Activated CD8-positive, alpha-beta memory T cell treated with anti-CD3 and anti-CD28 coated beads, Interleukin-2, amount 50 U/mL, for 24 hours (primary cell): Measurements from ENCODE around the gene STEAP3.

Experiments
- DNase-seq: peaks from one replicate; pipeline ENCODE4 v3.0.0-alpha.2; 2020; ENCODE audit errors: extremely low read depth

The STEAP3 gene

DNA sequence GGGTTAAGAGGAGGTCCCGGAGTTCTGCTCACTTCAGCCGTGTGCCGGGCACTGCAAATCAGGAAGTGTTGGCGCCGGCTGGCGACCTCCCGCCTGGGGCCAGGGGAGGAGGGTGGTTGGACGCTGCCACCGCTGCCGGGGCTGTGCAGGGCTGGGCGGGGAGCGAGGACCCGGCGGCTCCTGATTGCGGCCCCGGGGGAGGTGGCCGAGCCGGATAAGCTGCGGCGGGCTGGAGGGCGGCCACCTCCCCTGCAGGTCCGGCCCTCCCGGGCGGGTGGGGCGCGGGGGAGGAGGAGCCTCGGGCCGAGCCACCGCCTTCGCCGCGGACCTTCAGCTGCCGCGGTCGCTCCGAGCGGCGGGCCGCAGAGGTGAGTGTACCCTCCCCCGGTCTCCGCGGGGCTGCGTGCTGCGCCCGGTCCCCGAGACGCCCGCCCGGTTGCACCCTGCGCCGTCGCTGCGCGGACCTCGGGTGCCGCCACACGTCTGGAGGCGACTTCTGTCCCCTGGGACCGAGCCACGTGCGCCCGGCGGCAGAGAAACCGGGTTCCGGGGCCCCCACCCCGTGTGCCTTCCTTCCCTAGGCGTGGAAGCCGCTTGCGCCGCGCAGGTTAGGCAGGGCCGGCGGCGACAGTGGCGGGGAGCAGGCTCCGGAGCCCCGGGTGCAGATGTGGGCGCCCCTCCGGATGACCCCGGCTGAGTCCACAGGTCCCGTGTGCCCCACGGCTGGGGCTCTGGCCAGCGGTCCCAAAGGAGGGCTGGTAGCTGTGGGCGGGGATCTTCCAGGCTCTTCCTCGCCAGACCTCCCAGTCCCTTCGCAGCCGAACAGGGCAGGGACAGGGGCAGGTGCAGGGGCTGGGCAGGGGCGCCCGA is at the start of gene STEAP3:
Gene STEAP3, plus strand, starts transcription at position 314 of the 870 bp plus-strand sequence. CDS start 7,179 bp downstream, outside the sequence.
- no peak for DNase-seq

DNA sequence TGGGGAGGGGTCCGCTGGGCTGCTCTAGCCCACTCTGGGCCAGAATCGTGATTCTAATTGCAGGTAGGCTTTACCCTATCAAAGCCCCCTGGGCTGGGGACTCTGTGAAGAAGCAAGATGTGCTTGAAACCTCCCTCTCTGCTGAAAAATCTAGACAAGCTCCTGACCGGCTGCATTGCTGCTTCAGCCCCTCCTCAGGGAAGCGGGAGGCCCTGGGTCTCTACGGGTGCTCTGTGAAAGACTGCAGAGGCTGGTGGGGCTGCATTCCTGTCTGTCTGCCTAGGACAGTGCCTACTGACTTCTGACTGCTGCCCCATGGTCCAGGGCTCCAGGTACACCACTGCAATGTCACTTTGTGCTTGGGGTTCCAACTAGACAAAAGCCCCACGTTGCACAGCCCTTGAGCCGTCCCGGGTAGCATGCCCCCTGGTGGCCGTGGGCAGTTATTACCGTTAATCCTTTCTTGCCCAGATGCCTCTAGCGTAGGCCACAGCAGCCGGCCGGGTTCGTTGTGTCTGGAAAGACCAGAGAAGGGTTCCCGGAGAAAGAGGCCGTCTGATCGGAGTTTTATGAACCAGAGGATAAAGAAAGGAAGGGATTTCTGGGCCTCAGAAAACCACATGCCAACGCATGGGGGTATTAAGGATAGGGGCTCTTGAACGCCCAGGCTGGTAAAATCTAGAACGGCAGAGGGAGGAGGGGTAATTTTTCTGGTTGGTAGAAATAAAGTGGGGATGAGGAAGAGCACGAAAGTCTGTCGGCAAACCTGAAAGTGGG is 49.2 kb upstream of the STEAP3 start:
- peak; percentile 5 for DNase-seq

GRCh38 chr2:119174993-119175347 is 48.7 kb upstream of the STEAP3 start:
- no peak for DNase-seq

GRCh38 chr2:119175517-119175916 is 48.1 kb upstream of the STEAP3 start:
- DNase-seq = no peak

DNA sequence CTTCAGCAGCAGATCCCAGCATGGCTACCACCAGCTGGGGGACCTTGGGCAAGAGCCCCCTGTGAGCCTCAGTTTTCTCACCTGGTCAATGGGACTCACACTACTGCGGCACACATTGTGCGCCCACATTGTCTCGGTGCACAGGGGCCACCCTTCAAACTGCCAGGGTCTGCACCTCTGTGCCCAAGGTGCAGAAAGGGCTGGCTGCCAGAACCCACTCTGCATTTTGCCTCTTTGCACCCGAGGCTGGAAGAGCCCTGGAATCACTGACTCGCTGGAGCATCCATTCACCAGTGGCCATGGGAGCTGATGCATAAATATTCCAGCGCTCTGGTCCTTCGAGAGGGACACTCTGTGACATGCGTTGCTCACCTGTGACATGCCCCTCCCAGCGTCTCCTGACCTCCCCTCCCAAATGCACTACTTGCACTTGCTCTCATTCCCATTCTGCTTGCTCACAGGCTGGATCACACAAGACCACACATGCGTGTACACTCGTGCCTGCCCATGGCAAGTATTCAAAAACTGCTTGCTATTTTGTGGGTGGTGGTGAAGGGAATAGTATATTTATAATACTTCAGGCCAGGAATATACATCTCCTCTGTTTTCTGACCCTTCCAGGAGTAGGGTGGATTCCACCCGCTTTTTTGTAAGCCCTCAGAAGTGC is 46.3 kb upstream of the STEAP3 start:
- no peak for DNase-seq

- DNase-seq = no peak
These were observed 45.8 kb upstream of the STEAP3 start for GRCh38 chr2:119177838-119178190.

GRCh38 chr2:119178776-119179175 is 44.9 kb upstream of the STEAP3 start:
- DNase-seq = no peak

DNA sequence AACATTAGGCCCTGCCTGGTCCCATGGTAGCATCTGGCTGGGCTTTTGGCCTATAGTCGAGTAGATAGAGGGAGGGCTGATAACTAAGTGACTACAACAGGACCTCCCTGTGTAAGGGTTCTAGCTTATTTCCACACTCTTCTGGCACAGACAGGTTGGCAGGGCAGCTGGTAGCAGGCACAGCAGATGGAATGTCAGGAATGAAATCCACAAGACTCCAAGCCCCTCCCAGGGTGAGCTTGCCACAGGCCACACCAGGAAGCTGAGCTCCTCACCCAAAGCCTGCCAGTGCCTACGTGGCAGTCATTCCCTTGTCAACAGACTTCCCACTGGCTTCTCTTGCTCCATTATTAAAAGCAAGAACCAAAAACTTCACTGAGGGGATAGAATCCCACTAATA is 44.4 kb upstream of the STEAP3 start:
- DNase-seq = no peak

DNA sequence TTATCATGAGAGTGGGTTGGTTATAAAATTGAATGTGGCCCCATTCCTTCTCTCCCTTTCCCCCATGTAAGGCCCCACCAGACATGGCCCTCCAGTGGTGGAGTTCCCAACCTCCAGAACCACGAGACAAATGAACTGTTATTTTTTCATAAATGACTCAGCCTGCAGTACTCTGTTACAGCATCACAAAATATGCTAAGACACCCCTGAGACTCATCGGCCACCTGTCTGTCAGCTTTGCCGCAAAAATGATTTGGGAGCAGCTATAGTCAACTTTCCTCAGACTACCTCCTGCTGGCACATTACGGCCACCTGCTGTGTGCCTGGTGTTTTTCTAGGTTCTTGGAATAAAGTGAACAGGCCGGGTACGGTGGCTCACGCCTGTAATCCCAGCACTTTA is 43.6 kb upstream of the STEAP3 start:
- no peak for DNase-seq

GRCh38 chr2:119180892-119181291 is 42.7 kb upstream of the STEAP3 start:
- DNase-seq = no peak

GRCh38 chr2:119181391-119181790 is 42.2 kb upstream of the STEAP3 start:
- DNase-seq = no peak

DNA sequence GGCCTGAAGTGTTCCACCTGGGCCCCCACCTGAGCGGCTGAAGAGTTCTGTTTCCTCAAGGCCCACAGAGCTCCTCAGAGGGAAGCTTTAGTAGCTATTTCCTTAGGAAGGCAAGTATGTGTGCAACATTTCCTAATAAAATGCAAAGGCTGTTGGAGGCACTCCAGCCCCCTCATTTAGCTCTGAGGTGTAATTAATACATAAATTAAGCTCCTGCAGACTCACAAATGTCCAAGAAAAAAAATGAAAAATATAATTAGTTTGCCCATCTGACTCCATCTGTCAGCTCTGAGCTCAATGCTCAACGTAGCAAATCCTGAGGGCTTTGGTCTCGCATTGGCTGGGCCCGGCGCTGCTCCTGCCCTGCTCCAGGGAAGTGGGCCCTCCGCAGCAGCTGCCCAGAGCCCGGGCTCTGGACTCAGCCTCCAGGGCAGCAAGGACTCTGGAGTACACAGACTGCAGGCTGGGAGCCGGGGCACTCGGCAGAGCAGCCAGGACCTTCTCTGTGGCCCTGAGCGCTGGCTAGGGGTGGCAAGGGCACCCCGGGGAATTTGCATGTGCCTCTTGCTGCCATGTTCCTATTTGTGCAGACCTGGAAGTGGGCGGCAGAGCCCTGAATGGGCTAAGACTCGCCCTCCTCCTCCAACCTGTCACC is 41.7 kb upstream of the STEAP3 start:
- no peak for DNase-seq

DNA sequence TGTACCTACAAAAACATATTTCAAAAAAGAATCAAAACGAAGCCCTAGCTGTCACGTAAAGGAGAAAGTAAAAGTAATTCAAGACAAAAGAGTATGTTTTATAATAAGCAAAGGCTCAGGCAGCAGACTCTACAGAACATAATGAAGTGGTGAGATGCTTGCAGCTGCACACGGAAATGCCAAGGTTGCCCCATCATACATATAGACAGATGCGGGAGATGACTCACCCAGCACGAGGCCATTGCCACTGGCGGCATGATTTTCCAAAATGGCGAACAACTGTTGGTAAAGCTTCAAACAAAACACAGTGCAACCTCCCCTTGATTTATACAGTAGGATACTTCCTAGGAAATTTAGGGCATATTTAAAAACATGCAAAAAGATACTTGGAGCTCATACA is 39.1 kb upstream of the STEAP3 start:
- no peak for DNase-seq

- no peak for DNase-seq
These were observed 33.1 kb upstream of the STEAP3 start for GRCh38 chr2:119190321-119191111.

- no peak for DNase-seq
These were observed 30.7 kb upstream of the STEAP3 start for GRCh38 chr2:119192893-119193292.

- no peak for DNase-seq
These were observed 28.6 kb upstream of the STEAP3 start for GRCh38 chr2:119195001-119195400.

- DNase-seq = no peak
These were observed 27.7 kb upstream of the STEAP3 start for GRCh38 chr2:119195887-119196286.

GRCh38 chr2:119196301-119197125 is 27.1 kb upstream of the STEAP3 start:
- DNase-seq = no peak

DNA sequence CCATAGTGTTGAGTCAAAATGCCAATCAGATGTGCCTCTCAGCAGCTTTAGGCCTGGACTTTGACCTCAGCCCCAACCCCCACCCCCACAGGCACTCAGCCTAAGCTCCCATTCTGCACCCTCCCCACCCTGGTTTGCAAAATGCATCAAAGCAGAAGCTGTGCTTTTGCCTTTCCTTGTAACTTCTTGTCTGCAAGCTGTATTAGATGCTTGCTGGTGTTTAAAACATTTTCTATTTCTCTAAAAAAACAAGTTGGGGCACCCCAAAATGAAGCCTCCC is 26.6 kb upstream of the STEAP3 start:
- no peak for DNase-seq

DNA sequence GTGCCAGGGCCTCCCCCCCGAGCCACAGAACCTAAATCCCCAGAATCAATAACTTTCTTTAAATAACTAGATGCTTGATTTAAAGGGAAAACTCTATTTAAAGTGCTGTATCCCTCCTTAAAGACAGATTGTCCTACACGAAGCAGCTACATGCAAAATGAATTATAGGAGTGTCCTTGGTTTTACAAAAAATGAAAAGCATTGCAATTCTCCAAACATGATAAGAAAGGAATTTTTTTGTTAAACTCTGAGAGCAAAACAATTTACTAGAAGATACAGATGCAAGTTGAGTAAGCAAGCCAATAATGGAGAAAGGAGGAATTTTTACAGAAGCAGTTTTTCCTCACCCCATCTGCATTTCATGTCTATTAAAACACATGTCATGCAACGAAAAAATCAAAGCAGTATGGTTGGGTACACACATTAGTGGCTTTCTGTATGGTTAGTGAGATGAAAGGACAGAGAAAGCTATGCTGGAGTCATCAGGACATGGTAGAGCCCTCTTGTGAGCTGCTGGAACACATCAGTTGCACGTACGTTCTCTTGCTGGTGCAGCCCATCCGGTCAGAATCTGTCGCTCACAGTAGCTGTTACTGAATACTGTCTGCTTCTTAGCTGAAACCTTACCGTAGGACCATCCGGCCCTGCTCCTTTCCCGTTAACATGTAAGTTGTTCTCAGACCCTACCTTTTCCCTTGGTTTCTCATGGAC is 25.9 kb upstream of the STEAP3 start:
- DNase-seq = no peak
